H9 (cell line): ENCODE data around the gene WAC. TPM values are rescaled to one million over a fixed set of nuclear protein-coding genes. Genes with fewer than 3 reads are reported as not detected.

Experiments
- DNase-seq: peaks from one replicate; pipeline ENCODE4 v3.0.0-alpha.2; 2017
- H2AFZ ChIP-seq: one replicate; pipeline ENCODE4 v1.6.1; 2013; ENCODE audit warnings: mild to moderate bottlenecking, low read length, control low read depth, moderate library complexity
- H2AK5ac ChIP-seq: 2 replicates; pipeline ENCODE4 v1.6.1; 2013; ENCODE audit warnings: low read length, control low read depth, mixed read lengths; ENCODE audit not compliant: insufficient read length
- H2BK120ac ChIP-seq: one replicate; pipeline ENCODE4 v1.6.1; 2013; ENCODE audit warnings: low read depth, mild to moderate bottlenecking, low read length, control low read depth, inconsistent platforms; ENCODE audit not compliant: poor library complexity, severe bottlenecking
- H2BK12ac ChIP-seq: 2 replicates; pipeline ENCODE4 v1.6.1; 2013; ENCODE audit warnings: low read length, control low read depth, mixed read lengths, low read depth; ENCODE audit not compliant: insufficient read length
- H2BK15ac ChIP-seq: 2 replicates; pipeline ENCODE4 v1.6.1; 2013; ENCODE audit warnings: low read depth, low read length, control low read depth
- H2BK20ac ChIP-seq: one replicate; pipeline ENCODE4 v1.6.1; 2013; ENCODE audit warnings: low read depth, mild to moderate bottlenecking, low read length, control low read depth, inconsistent platforms; ENCODE audit not compliant: poor library complexity, severe bottlenecking
- H2BK5ac ChIP-seq: 2 replicates; pipeline ENCODE4 v1.6.1; 2013; ENCODE audit warnings: low read length, control low read depth, mixed read lengths; ENCODE audit not compliant: insufficient read length
- H3K14ac ChIP-seq: 2 replicates; pipeline ENCODE4 v1.6.1; 2013; ENCODE audit warnings: low read length, control low read depth; ENCODE audit not compliant: insufficient read depth
- H3K18ac ChIP-seq: 2 replicates; pipeline ENCODE4 v1.6.1; 2013; ENCODE audit warnings: low read depth, mild to moderate bottlenecking, mixed read lengths, low read length, control low read depth; ENCODE audit not compliant: insufficient read length
- H3K23ac ChIP-seq: 2 replicates; pipeline ENCODE4 v1.6.1; 2013; ENCODE audit warnings: low read length, control low read depth, mixed read lengths, low read depth; ENCODE audit not compliant: insufficient read length
- H3K23me2 ChIP-seq: 2 replicates; pipeline ENCODE4 v1.6.1; 2013; ENCODE audit warnings: low read depth, mild to moderate bottlenecking, mixed read lengths, low read length, control low read depth; ENCODE audit not compliant: insufficient read length, poor library complexity, severe bottlenecking
- H3K27ac ChIP-seq: 2 replicates; pipeline ENCODE4 v1.5.1; 2013; ENCODE audit warnings: low read length, control low read depth, mixed read lengths, low read depth; ENCODE audit not compliant: insufficient read length
- H3K27me3 ChIP-seq: 2 replicates; pipeline ENCODE4 v1.6.1; 2013; ENCODE audit warnings: low read length, control low read depth, inconsistent platforms; ENCODE audit not compliant: insufficient read depth
- H3K4ac ChIP-seq: 2 replicates; pipeline ENCODE4 v1.6.1; 2013; ENCODE audit warnings: low read depth, mild to moderate bottlenecking, control low read depth, inconsistent platforms, low read length, moderate library complexity
- H3K4me1 ChIP-seq: 2 replicates; pipeline ENCODE4 v1.6.1; 2013; ENCODE audit warnings: low read length, control low read depth, inconsistent platforms; ENCODE audit not compliant: insufficient read depth
- H3K4me2 ChIP-seq: 2 replicates; pipeline ENCODE4 v1.6.1; 2013; ENCODE audit warnings: low read length, control low read depth, mixed read lengths; ENCODE audit not compliant: insufficient read length, insufficient read depth
- H3K56ac ChIP-seq: 2 replicates; pipeline ENCODE4 v1.6.1; 2013; ENCODE audit warnings: low read depth, mild to moderate bottlenecking, mixed read lengths, low read length, control low read depth; ENCODE audit not compliant: insufficient read length
- H3K79me1 ChIP-seq: 2 replicates; pipeline ENCODE4 v1.6.1; 2013; ENCODE audit warnings: low read depth, mild to moderate bottlenecking, moderate library complexity, low read length, control low read depth, inconsistent platforms; ENCODE audit not compliant: insufficient read depth, poor library complexity, severe bottlenecking
- H3K79me2 ChIP-seq: 2 replicates; pipeline ENCODE4 v1.6.1; 2013; ENCODE audit warnings: low read length, control low read depth, inconsistent platforms; ENCODE audit not compliant: insufficient read depth
- H3K9ac ChIP-seq: 2 replicates; pipeline ENCODE4 v1.6.1; 2013; ENCODE audit warnings: low read length, control low read depth, mixed read lengths; ENCODE audit not compliant: insufficient read length; ENCODE audit errors: extremely low read depth
- H3K9me3 ChIP-seq: one replicate; pipeline ENCODE4 v1.6.1; 2013; ENCODE audit warnings: low read depth, low read length, inconsistent platforms; ENCODE audit not compliant: control insufficient read depth
- H3T11ph ChIP-seq: one replicate; pipeline ENCODE4 v1.6.1; 2013; ENCODE audit warnings: mild to moderate bottlenecking, low read length, control low read depth, inconsistent platforms
- H4K20me1 ChIP-seq: one replicate; pipeline ENCODE4 v1.6.1; 2013; ENCODE audit not compliant: control insufficient read depth, insufficient read length, insufficient read depth
- H4K5ac ChIP-seq: 2 replicates; pipeline ENCODE4 v1.6.1; 2013; ENCODE audit warnings: low read depth, mild to moderate bottlenecking, mixed read lengths, low read length, control low read depth; ENCODE audit not compliant: insufficient read length
- H4K8ac ChIP-seq: replicated peaks from 2 replicates; pipeline ENCODE4 v1.6.1; 2013; ENCODE audit warnings: low read length, control low read depth, mixed read lengths, low read depth; ENCODE audit not compliant: insufficient read length
- H4K91ac ChIP-seq: 2 replicates; pipeline ENCODE4 v1.6.1; 2013; ENCODE audit warnings: low read depth, mild to moderate bottlenecking, moderate library complexity, mixed read lengths, low read length, control low read depth; ENCODE audit not compliant: insufficient read length
- H3K27ac Mint-ChIP-seq, 3 experiments: 2 replicates in 2 of 3; 3 replicates in 1 of 3; pipeline ENCODE4 v1.8.0; 2020 to 2021; ENCODE audit warnings: mixed read lengths in 3 of 3, mild to moderate bottlenecking in 1 of 3, moderate library complexity in 1 of 3
- H3K27me3 Mint-ChIP-seq: 2 replicates; pipeline ENCODE4 v1.8.0; 2021; ENCODE audit warnings: low read depth, mild to moderate bottlenecking, moderate library complexity, mixed read lengths
- H3K36me3 Mint-ChIP-seq, 3 experiments: 2 replicates in 2 of 3; 3 replicates in 1 of 3; pipeline ENCODE4 v1.8.0; 2020 to 2021; ENCODE audit warnings: low read depth in 3 of 3, mixed read lengths in 3 of 3; ENCODE audit not compliant: insufficient read depth in 1 of 3
- H3K4me1 Mint-ChIP-seq, 2 experiments: 2 replicates each; pipeline ENCODE4 v1.8.0; 2020; ENCODE audit warnings: mixed read lengths in 2 of 2
- H3K4me3 Mint-ChIP-seq, 2 experiments: 2 replicates in 1 of 2; 3 replicates in 1 of 2; pipeline ENCODE4 v1.8.0; 2020 to 2021; ENCODE audit warnings: mild to moderate bottlenecking in 2 of 2, mixed read lengths in 2 of 2, moderate library complexity in 1 of 2
- H3K9me3 Mint-ChIP-seq, 2 experiments: 2 replicates in 1 of 2; 3 replicates in 1 of 2; pipeline ENCODE4 v1.8.0; 2020; ENCODE audit warnings: mild to moderate bottlenecking in 2 of 2, mixed read lengths in 2 of 2, moderate library complexity in 1 of 2
- CTCF ChIP-seq: fragments of 200-600 bp; sonication (generic); conservative IDR thresholded peaks from 3 replicates; pipeline ENCODE4 v1.8.0; 2021; ENCODE audit warnings: antibody characterized with exemption, mild to moderate bottlenecking
- WGBS: extraction: QIAGEN DNeasy Blood & Tissue Kit; methylation state at CpG from one replicate; pipeline ENCODE4 v1.1.7; 2013; ENCODE audit warnings: missing lambda C conversion rate, low lambda C conversion rate, mixed read lengths; ENCODE audit not compliant: insufficient read length; ENCODE audit errors: extremely low coverage; 5-methylcytosine and 5-hydroxymethylcytosine counted together
- total RNA-seq: library from RNA; stranded (reverse); gene quantifications from 2 replicates; pipeline ENCODE4 v1.2.1, GENCODE V29; 2021

The WAC gene
- total RNA-seq, 1 experiment from 2014 or later = 130 TPM

GRCh38 chr10:28554952-28555351 is 22.0 kb downstream of the WAC start:
- H3K4me2 ChIP-seq = no peak overlapping the region
- no peak overlapping the region for H3K27ac ChIP-seq
- H4K91ac ChIP-seq = no peak overlapping the region
- H3K14ac ChIP-seq = no peak overlapping the region
- Mint-ChIP-seq H3K36me3 (peaks cover 30 to 64% (median 44%) of the 10 kb centered on the region in 3 experiments), H3K9me3 (no peaks in the 10 kb centered on the region), H3K4me1 (peaks cover 47 to 49% of the 10 kb centered on the region in 2 experiments), H3K27ac (peak overlapping the region; percentile 18 to 78 (median 67); a peak in 5 of 7 replicates), H3K4me3 (no peak overlapping the region), H3K27me3 (no peaks in the 10 kb centered on the region)
- no peaks in the 10 kb centered on the region for H3K23me2 ChIP-seq
- H2BK20ac ChIP-seq = no peak overlapping the region
- no peak overlapping the region for H3T11ph ChIP-seq
- no peak overlapping the region for H2AK5ac ChIP-seq
- DNase-seq = no peak
- no CpG with 5 or more reads among the region's 3 CpGs for WGBS
- no peak overlapping the region for H2BK5ac ChIP-seq
- H3K18ac ChIP-seq = no peak overlapping the region
- no peaks in the 10 kb centered on the region for H4K20me1 ChIP-seq
- H3K4ac ChIP-seq = no peak overlapping the region
- no peak overlapping the region for H2BK12ac ChIP-seq
- peaks cover 7% of the 10 kb centered on the region for H3K79me1 ChIP-seq
- H3K56ac ChIP-seq = no peak overlapping the region
- H2BK120ac ChIP-seq = no peak overlapping the region
- H3K4me1 ChIP-seq = no peaks in the 10 kb centered on the region; the same call in 1 of the 2 replicates
- no peaks in the 10 kb centered on the region for H3K9me3 ChIP-seq
- no peak overlapping the region for H4K5ac ChIP-seq
- H3K9ac ChIP-seq = no peak overlapping the region
- no peak overlapping the region for H4K8ac ChIP-seq
- peaks cover 53% of the 10 kb centered on the region; the same call in 1 of the 2 replicates for H3K79me2 ChIP-seq
- H2BK15ac ChIP-seq = no peak overlapping the region
- H2AFZ ChIP-seq = no peak overlapping the region
- H3K23ac ChIP-seq = no peak overlapping the region
- no peak for TF ChIP-seq CTCF
- no peaks in the 10 kb centered on the region for H3K27me3 ChIP-seq
